Neural progenitor cell (in vitro differentiated cells): ENCODE measurements around the gene SMAD7. TPM values are rescaled to one million over a fixed set of nuclear protein-coding genes. Genes with fewer than 3 reads are reported as not detected.

Experiments
- DNase-seq: peaks from one replicate; pipeline ENCODE4 v3.0.0-alpha.2; 2016; ENCODE audit warnings: low spot score
- H2AFZ ChIP-seq: fragments of 200-600 bp; sonication (generic); replicated peaks from 2 replicates; pipeline ENCODE4 v1.6.1; 2016; ENCODE audit warnings: antibody characterized with exemption
- H3F3A ChIP-seq: fragments of 200-600 bp; sonication (generic); 2 replicates; pipeline ENCODE4 v1.6.1; 2016; ENCODE audit warnings: antibody characterized with exemption, low read depth
- H3K27ac ChIP-seq: fragments of 200-600 bp; sonication (generic); 2 replicates; pipeline ENCODE4 v1.5.1; 2016; ENCODE audit warnings: mild to moderate bottlenecking
- H3K27me3 ChIP-seq: fragments of 200-600 bp; sonication (generic); 2 replicates; pipeline ENCODE4 v1.6.1; 2016; ENCODE audit warnings: mild to moderate bottlenecking, moderate library complexity
- H3K36me3 ChIP-seq: fragments of 200-600 bp; sonication (generic); 2 replicates; pipeline ENCODE4 v1.5.1; 2016
- H3K4me1 ChIP-seq: fragments of 200-600 bp; sonication (generic); 2 replicates; pipeline ENCODE4 v1.6.1; 2016; ENCODE audit warnings: mixed run types
- H3K4me2 ChIP-seq: fragments of 200-600 bp; sonication (generic); 2 replicates; pipeline ENCODE4 v1.6.1; 2016
- H3K4me3 ChIP-seq: fragments of 200-600 bp; sonication (generic); 2 replicates; pipeline ENCODE4 v1.5.1; 2016
- H3K79me2 ChIP-seq: fragments of 200-600 bp; sonication (generic); 2 replicates; pipeline ENCODE4 v1.6.1; 2016; ENCODE audit warnings: low read depth
- H3K9ac ChIP-seq: fragments of 200-600 bp; sonication (generic); 2 replicates; pipeline ENCODE4 v1.6.1; 2016
- H3K9me3 ChIP-seq: fragments of 200-600 bp; sonication (generic); 2 replicates; pipeline ENCODE4 v1.5.1; 2016; ENCODE audit warnings: low read depth
- H4K20me1 ChIP-seq: fragments of 200-600 bp; sonication (generic); 2 replicates; pipeline ENCODE4 v1.6.1; 2016; ENCODE audit warnings: low read depth
- H3K27ac Mint-ChIP-seq: 3 replicates; pipeline ENCODE4 v1.8.0; 2021; ENCODE audit warnings: mixed read lengths
- H3K27me3 Mint-ChIP-seq: 2 replicates; pipeline ENCODE4 v1.8.0; 2022; ENCODE audit warnings: low read depth, mild to moderate bottlenecking, inconsistent platforms, moderate library complexity, mixed read lengths; ENCODE audit not compliant: insufficient read depth
- H3K36me3 Mint-ChIP-seq: 3 replicates; pipeline ENCODE4 v1.8.0; 2021; ENCODE audit warnings: mixed read lengths
- H3K4me1 Mint-ChIP-seq: 3 replicates; pipeline ENCODE4 v1.8.0; 2021; ENCODE audit warnings: mixed read lengths
- H3K4me3 Mint-ChIP-seq: 3 replicates; pipeline ENCODE4 v1.8.0; 2021; ENCODE audit warnings: mild to moderate bottlenecking, moderate library complexity, mixed read lengths
- H3K9me3 Mint-ChIP-seq: 3 replicates; pipeline ENCODE4 v1.8.0; 2020; ENCODE audit warnings: mixed read lengths
- CTCF ChIP-seq: fragments of 200-600 bp; sonication (generic); IDR thresholded peaks from 2 replicates; pipeline ENCODE4 v1.5.1; 2017; ENCODE audit warnings: antibody characterized with exemption, mild to moderate bottlenecking
- EZH2 ChIP-seq: fragments of 200-600 bp; sonication (generic); IDR thresholded peaks from 2 replicates; pipeline ENCODE4 v1.6.1; 2017; ENCODE audit warnings: antibody characterized with exemption, mild to moderate bottlenecking, moderate library complexity
- EZH2phosphoT487 ChIP-seq: fragments of 200-600 bp; sonication (generic); IDR thresholded peaks from 2 replicates; pipeline ENCODE4 v1.6.1; 2017; ENCODE audit warnings: antibody characterized with exemption
- total RNA-seq: library from RNA; depleted of rRNA; stranded (reverse); fragments of >200 nt; gene quantifications from 2 replicates; pipeline ENCODE4 v1.2.3, GENCODE V29; 2015; ENCODE audit warnings: low replicate concordance

Gene SMAD7
- total RNA-seq, 1 donor from 2014 or later, result 1.1 TPM

DNA sequence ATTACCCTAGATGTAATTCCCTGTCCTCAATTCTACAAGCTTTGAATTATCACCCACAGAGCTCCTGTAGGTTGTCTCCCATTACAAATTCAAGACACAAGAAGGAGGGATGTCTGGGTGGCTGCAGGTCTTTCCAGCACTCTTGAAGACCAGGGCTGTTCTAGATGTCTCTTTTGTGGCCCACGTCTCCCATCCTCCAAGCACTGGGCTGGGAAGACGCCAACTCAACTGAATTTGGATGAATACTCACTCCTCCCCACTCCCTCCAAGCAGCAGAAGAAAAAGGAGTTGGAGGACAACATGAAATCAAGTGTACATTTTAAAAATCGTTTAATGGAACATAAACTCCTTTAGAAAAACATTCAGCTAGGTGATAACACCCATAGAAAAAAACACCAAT, 31.2 kb downstream of the SMAD7 start:
- Histone ChIP-seq H3K9ac (no peak overlapping the region), H3K4me1 (peaks cover 22% of the 10 kb centered on the region), H2AFZ (no peak overlapping the region), H3K36me3 (no peaks in the 10 kb centered on the region), H3K9me3 (no peaks in the 10 kb centered on the region), H3K27ac (no peak overlapping the region), H3K27me3 (no peaks in the 10 kb centered on the region), H3K4me2 (no peak overlapping the region), H3K79me2 (no peaks in the 10 kb centered on the region), H3F3A (no peaks in the 10 kb centered on the region), H4K20me1 (no peaks in the 10 kb centered on the region), H3K4me3 (no peak overlapping the region)
- TF ChIP-seq CTCF, result no peak
- TF ChIP-seq EZH2, result no peak
- TF ChIP-seq EZH2phosphoT487, result no peak
- H3K36me3 Mint-ChIP-seq, result peaks cover 20% of the 10 kb centered on the region
- H3K4me1 Mint-ChIP-seq, result peaks cover 58% of the 10 kb centered on the region
- peaks cover 5% of the 10 kb centered on the region for H3K27me3 Mint-ChIP-seq
- no peak for DNase-seq
- H3K27ac Mint-ChIP-seq, result no peak overlapping the region
- no peak overlapping the region for H3K4me3 Mint-ChIP-seq
- no peaks in the 10 kb centered on the region for H3K9me3 Mint-ChIP-seq

DNA sequence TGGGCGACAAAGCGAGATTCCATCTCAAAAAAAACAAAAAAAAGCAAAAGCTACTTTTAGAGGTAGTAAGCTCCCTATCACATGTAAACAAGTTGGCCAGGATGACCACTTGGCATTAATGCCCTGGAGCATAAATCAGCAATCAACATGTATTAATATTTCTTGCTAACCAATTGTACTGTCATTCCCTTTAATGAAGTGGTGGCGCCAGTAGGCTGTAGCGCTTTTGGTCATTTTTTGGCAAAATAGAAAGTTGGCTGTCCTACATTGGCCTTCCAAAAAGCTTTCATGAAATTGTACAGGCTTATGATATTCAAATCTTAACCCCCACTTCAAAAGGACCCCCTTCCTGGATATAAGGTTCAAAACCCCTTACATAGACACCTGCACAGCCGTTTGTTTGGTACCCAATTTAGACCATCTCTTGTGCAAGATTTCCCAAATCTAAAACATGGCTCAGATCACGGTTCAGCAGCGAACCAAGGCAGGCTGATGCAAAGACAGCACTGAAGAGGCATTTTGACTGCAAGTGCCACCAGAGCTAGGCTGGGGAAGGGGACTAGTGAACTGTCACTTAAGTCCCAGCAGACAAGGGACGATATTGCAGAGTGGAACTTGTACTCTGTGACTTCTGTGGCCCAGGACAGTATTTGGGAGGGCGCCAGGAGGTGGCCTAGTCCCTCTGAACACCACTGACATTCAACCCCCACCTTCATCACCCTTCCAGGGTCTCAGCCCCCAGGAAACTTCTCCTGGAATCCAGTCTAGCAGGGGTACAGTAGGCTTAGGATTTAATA, 31.9 kb downstream of the SMAD7 start:
- Histone ChIP-seq H3K4me2 (no peak overlapping the region), H4K20me1 (no peaks in the 10 kb centered on the region), H2AFZ (no peak overlapping the region), H3K4me3 (no peak overlapping the region), H3K79me2 (no peaks in the 10 kb centered on the region), H3K9me3 (no peaks in the 10 kb centered on the region), H3K27me3 (no peaks in the 10 kb centered on the region), H3K27ac (no peak overlapping the region), H3F3A (no peaks in the 10 kb centered on the region), H3K9ac (no peak overlapping the region), H3K36me3 (no peaks in the 10 kb centered on the region), H3K4me1 (peaks cover 16% of the 10 kb centered on the region)
- TF ChIP-seq EZH2phosphoT487 (no peak), CTCF (no peak), EZH2 (no peak)
- Mint-ChIP-seq H3K4me1 (peaks cover 59% of the 10 kb centered on the region), H3K27me3 (peaks cover 9% of the 10 kb centered on the region), H3K36me3 (peaks cover 20% of the 10 kb centered on the region), H3K27ac (no peak overlapping the region), H3K9me3 (no peaks in the 10 kb centered on the region), H3K4me3 (no peak overlapping the region)
- DNase-seq, result no peak

DNA sequence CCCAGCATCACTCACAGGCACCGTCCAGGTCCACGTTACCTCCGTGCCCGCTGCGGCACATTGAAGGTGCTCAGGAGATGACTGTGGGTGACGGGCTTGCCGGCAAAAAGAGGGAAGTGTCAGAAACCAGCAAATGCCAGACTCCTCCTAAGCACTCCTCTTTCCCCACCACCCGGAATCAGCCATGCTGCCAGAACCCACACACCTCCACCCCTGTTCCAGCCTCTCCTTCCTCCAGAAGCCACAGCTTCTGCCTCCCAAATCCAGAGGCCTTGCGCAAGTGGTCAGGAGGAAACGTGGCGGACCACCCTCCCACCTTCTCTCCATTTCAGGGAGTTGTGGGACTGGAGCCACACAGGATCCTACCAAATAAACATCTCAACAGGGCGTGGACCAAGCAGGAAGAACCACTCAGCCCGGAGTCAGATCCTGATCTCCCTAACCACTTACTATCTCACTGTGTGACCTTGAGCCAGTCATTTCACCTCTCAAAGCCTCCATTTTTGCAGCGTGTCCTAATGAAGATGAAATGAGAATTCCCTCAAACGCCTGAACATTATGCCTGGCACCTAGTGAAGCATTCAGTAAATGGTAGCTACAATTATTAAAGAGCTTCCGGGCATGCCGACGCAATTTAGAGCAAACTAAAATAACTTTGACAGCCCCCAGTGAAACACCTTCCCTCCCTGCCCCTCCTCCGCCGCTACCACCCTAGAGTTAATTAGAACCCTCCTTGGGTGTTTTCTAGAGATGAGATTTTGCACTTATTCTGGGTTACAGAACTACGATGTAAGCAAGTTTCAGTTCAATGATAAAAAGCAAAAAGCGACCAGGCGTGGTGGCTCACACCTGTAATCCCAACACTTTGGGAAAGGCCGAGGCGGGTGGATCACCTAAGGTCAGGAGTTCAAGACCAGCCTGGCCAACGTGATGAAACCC, 32.9 kb downstream of the SMAD7 start:
- Histone ChIP-seq H3K4me1 (peaks cover 12% of the 10 kb centered on the region), H4K20me1 (no peaks in the 10 kb centered on the region), H3K27me3 (no peaks in the 10 kb centered on the region), H3F3A (no peaks in the 10 kb centered on the region), H3K9ac (no peak overlapping the region), H2AFZ (no peak overlapping the region), H3K27ac (no peak overlapping the region), H3K4me2 (no peak overlapping the region), H3K4me3 (no peak overlapping the region), H3K9me3 (no peaks in the 10 kb centered on the region), H3K36me3 (no peaks in the 10 kb centered on the region), H3K79me2 (no peaks in the 10 kb centered on the region)
- DNase-seq, result no peak
- Mint-ChIP-seq H3K4me1 (peaks cover 54% of the 10 kb centered on the region), H3K9me3 (no peaks in the 10 kb centered on the region), H3K27me3 (peaks cover 9% of the 10 kb centered on the region), H3K36me3 (peaks cover 20% of the 10 kb centered on the region), H3K27ac (no peak overlapping the region), H3K4me3 (no peak overlapping the region)
- TF ChIP-seq EZH2 (no peak), CTCF (no peak), EZH2phosphoT487 (no peak)
